Activated naive CD8-positive, alpha-beta T cell treated with anti-CD3 and anti-CD28 coated beads for 36 hours (primary cell): Measurements from ENCODE around the gene BFSP2. TPM values are rescaled to one million over a fixed set of nuclear protein-coding genes. Genes with fewer than 3 reads are reported as not detected.

Source experiments
- DNase-seq: peaks from one replicate; pipeline ENCODE4 v3.0.0; 2021
- H3K27ac Mint-ChIP-seq: one replicate; pipeline ENCODE4 v1.8.0; 2022; ENCODE audit warnings: mild to moderate bottlenecking, moderate library complexity, mixed read lengths
- H3K27me3 Mint-ChIP-seq: one replicate; pipeline ENCODE4 v1.8.0; 2022; ENCODE audit warnings: mild to moderate bottlenecking, mixed read lengths
- H3K36me3 Mint-ChIP-seq: one replicate; pipeline ENCODE4 v1.8.0; 2021; ENCODE audit warnings: mild to moderate bottlenecking, mixed read lengths
- H3K4me1 Mint-ChIP-seq: one replicate; pipeline ENCODE4 v1.8.0; 2021; ENCODE audit warnings: mixed read lengths
- H3K4me3 Mint-ChIP-seq: one replicate; pipeline ENCODE4 v1.8.0; 2022; ENCODE audit warnings: mild to moderate bottlenecking, moderate library complexity, mixed read lengths
- H3K9me3 Mint-ChIP-seq: one replicate; pipeline ENCODE4 v1.8.0; 2022; ENCODE audit warnings: mixed read lengths
- total RNA-seq, 2 experiments: library from RNA; stranded (reverse); gene quantifications; one replicate each; pipeline ENCODE4 v1.2.3, GENCODE V29; 2021

The BFSP2 gene, protein sequence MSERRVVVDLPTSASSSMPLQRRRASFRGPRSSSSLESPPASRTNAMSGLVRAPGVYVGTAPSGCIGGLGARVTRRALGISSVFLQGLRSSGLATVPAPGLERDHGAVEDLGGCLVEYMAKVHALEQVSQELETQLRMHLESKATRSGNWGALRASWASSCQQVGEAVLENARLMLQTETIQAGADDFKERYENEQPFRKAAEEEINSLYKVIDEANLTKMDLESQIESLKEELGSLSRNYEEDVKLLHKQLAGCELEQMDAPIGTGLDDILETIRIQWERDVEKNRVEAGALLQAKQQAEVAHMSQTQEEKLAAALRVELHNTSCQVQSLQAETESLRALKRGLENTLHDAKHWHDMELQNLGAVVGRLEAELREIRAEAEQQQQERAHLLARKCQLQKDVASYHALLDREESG
- total RNA-seq, result not detected

- no peaks in the 10 kb centered on the region for H3K9me3 Mint-ChIP-seq
- H3K27ac Mint-ChIP-seq, result no peak within 1 kb of the TSS
- H3K4me1 Mint-ChIP-seq, result peaks cover 3% of the 10 kb centered on the region
- DNase-seq, result no peak
- no peak within 1 kb of the TSS for H3K4me3 Mint-ChIP-seq
- peaks cover 1% of the 10 kb centered on the region for H3K36me3 Mint-ChIP-seq
- H3K27me3 Mint-ChIP-seq, result no peaks in the 10 kb centered on the region
Observed at GRCh38 chr3:133400006-133400515, at the start of gene BFSP2. TSS of gene BFSP2 (plus strand) at chr3:133400056. CDS start at chr3:133400084, 28 bp downstream.

GRCh38 chr3:133354721-133355120 is 45.1 kb upstream of the BFSP2 start:
- H3K27ac Mint-ChIP-seq, result no peak overlapping the region
- no peaks in the 10 kb centered on the region for H3K27me3 Mint-ChIP-seq
- DNase-seq, result no peak
- peaks cover 3% of the 10 kb centered on the region for H3K36me3 Mint-ChIP-seq
- H3K4me3 Mint-ChIP-seq, result no peak overlapping the region
- no peaks in the 10 kb centered on the region for H3K4me1 Mint-ChIP-seq
- H3K9me3 Mint-ChIP-seq, result peaks cover 8% of the 10 kb centered on the region

GRCh38 chr3:133360476-133360875 is 39.4 kb upstream of the BFSP2 start:
- H3K27me3 Mint-ChIP-seq, result no peaks in the 10 kb centered on the region
- H3K4me3 Mint-ChIP-seq, result no peak overlapping the region
- H3K9me3 Mint-ChIP-seq, result peaks cover 8% of the 10 kb centered on the region
- H3K36me3 Mint-ChIP-seq, result peaks cover 3% of the 10 kb centered on the region
- DNase-seq, result no peak
- peaks cover 5% of the 10 kb centered on the region for H3K4me1 Mint-ChIP-seq
- H3K27ac Mint-ChIP-seq, result no peak overlapping the region

- H3K4me3 Mint-ChIP-seq, result no peak overlapping the region
- peaks cover 7% of the 10 kb centered on the region for H3K9me3 Mint-ChIP-seq
- peaks cover 3% of the 10 kb centered on the region for H3K36me3 Mint-ChIP-seq
- H3K27ac Mint-ChIP-seq, result no peak overlapping the region
- H3K27me3 Mint-ChIP-seq, result no peaks in the 10 kb centered on the region
- DNase-seq, result no peak
- peaks cover 5% of the 10 kb centered on the region for H3K4me1 Mint-ChIP-seq
Observed at GRCh38 chr3:133361011-133361410, 38.8 kb upstream of the BFSP2 start.

- no peak for DNase-seq
- H3K4me3 Mint-ChIP-seq, result no peak overlapping the region
- peaks cover 5% of the 10 kb centered on the region for H3K4me1 Mint-ChIP-seq
- peaks cover 3% of the 10 kb centered on the region for H3K9me3 Mint-ChIP-seq
- no peaks in the 10 kb centered on the region for H3K27me3 Mint-ChIP-seq
- H3K27ac Mint-ChIP-seq, result no peak overlapping the region
- no peaks in the 10 kb centered on the region for H3K36me3 Mint-ChIP-seq
Observed at GRCh38 chr3:133361435-133361834, 38.4 kb upstream of the BFSP2 start.

DNA sequence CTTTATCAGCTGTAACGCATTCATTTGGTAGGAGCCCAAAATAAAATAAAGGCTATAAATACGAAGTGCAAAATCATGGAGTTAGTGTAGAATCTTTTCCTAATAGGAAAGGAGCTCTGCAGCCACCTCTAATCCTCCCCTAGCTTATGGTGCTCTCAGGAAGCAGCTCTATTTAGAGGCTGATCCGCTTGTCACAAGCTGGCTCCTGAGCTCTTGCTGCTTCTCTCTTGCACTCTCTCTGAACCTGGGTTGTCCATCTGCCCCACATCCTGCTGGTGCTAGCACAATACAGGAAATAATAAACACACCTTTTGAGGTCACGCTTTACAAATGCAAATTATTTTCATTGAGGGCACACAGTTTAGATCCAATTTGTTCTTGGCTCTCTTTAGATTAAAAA is 37.3 kb upstream of the BFSP2 start:
- Mint-ChIP-seq H3K36me3 (no peaks in the 10 kb centered on the region), H3K4me1 (peaks cover 5% of the 10 kb centered on the region), H3K9me3 (no peaks in the 10 kb centered on the region), H3K4me3 (no peak overlapping the region), H3K27me3 (no peaks in the 10 kb centered on the region), H3K27ac (no peak overlapping the region)
- no peak for DNase-seq

DNA sequence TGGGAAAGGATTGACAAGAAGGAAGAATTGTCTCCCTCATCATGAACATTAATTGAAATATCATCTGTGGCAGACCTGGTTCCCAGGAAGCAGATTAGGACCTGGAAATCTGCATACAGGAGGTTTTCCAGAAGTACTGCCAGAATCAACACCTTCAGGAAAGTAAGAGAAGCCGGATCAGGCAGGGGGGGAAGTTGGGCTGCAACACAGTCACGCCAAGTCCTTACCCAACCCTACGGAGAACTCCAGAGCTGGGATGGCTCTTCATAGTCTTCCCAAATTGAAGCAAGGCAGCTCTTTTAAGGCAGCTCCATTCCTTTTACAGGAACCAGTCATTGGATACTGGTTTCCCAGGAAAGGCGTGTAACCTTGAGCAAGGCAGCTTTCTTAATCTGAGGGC is 35.2 kb upstream of the BFSP2 start:
- Mint-ChIP-seq H3K4me3 (no peak overlapping the region), H3K36me3 (no peaks in the 10 kb centered on the region), H3K27me3 (no peaks in the 10 kb centered on the region), H3K27ac (no peak overlapping the region), H3K4me1 (peaks cover 5% of the 10 kb centered on the region), H3K9me3 (no peaks in the 10 kb centered on the region)
- no peak for DNase-seq

GRCh38 chr3:133366921-133367320 is 32.9 kb upstream of the BFSP2 start:
- H3K27ac Mint-ChIP-seq, result no peak overlapping the region
- H3K4me3 Mint-ChIP-seq, result no peak overlapping the region
- no peaks in the 10 kb centered on the region for H3K27me3 Mint-ChIP-seq
- no peaks in the 10 kb centered on the region for H3K36me3 Mint-ChIP-seq
- peaks cover 4% of the 10 kb centered on the region for H3K4me1 Mint-ChIP-seq
- H3K9me3 Mint-ChIP-seq, result no peaks in the 10 kb centered on the region
- DNase-seq, result no peak

DNA sequence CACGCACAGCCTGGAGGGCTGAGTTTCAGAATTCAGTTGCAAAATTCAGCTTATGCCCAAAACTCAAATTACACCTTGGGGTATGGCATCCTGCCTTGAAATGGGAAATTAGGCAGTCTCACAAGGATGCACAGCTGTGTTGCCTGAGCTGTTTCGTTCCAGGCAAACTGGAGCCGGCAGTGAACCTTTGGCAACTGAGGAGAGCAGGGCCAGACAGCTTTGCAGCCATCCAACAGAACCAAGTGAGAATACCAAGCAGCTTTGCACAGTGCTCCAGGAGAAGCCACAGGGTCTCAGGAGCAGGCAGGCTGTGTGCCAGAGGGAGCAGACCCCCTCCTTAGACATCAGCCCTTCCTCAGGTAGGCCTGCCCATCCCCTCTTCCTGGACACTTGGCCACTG is 32.5 kb upstream of the BFSP2 start:
- Mint-ChIP-seq H3K4me1 (no peaks in the 10 kb centered on the region), H3K36me3 (no peaks in the 10 kb centered on the region), H3K27me3 (no peaks in the 10 kb centered on the region), H3K27ac (no peak overlapping the region), H3K9me3 (no peaks in the 10 kb centered on the region), H3K4me3 (no peak overlapping the region)
- DNase-seq, result no peak

DNA sequence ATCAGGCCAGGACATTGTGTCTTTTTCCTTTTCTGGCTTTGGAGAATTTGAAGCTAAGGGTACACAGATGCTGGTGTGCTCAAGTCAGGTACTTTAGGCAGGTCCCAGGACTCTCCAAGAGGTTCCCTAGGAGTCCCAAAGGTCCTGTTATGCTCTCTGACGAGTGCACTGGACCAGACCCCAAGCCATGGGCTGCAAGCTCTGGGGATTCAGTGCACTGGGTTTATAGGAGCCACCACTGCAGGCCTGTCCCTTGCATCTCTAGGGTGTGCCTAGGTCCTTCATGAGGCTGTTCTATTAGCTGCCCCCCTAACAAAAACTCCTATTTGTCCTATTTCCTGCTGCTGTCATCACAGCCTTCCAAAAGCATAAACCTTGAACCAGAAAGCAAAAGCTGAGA is 31.9 kb upstream of the BFSP2 start:
- Mint-ChIP-seq H3K4me1 (no peaks in the 10 kb centered on the region), H3K27me3 (no peaks in the 10 kb centered on the region)

GRCh38 chr3:133368371-133369067 is 31.3 kb upstream of the BFSP2 start:
- H3K9me3 Mint-ChIP-seq, result no peaks in the 10 kb centered on the region
- H3K4me3 Mint-ChIP-seq, result no peak overlapping the region
- DNase-seq, result no peak
- H3K4me1 Mint-ChIP-seq, result no peaks in the 10 kb centered on the region
- no peaks in the 10 kb centered on the region for H3K36me3 Mint-ChIP-seq
- no peak overlapping the region for H3K27ac Mint-ChIP-seq
- no peaks in the 10 kb centered on the region for H3K27me3 Mint-ChIP-seq

More for the DNA sequence above, 31.9 kb upstream of the BFSP2 start:
- DNase-seq, result no peak
- Mint-ChIP-seq H3K27ac (no peak overlapping the region), H3K4me3 (no peak overlapping the region), H3K36me3 (no peaks in the 10 kb centered on the region), H3K9me3 (no peaks in the 10 kb centered on the region)

GRCh38 chr3:133369068-133369440 is 30.8 kb upstream of the BFSP2 start:
- no peak for DNase-seq
- no peaks in the 10 kb centered on the region for H3K27me3 Mint-ChIP-seq
- no peaks in the 10 kb centered on the region for H3K36me3 Mint-ChIP-seq
- H3K4me1 Mint-ChIP-seq, result no peaks in the 10 kb centered on the region
- H3K4me3 Mint-ChIP-seq, result no peak overlapping the region
- H3K27ac Mint-ChIP-seq, result no peak overlapping the region
- no peaks in the 10 kb centered on the region for H3K9me3 Mint-ChIP-seq

- H3K4me1 Mint-ChIP-seq, result no peaks in the 10 kb centered on the region
- no peaks in the 10 kb centered on the region for H3K9me3 Mint-ChIP-seq
- no peaks in the 10 kb centered on the region for H3K36me3 Mint-ChIP-seq
- H3K4me3 Mint-ChIP-seq, result no peak overlapping the region
- no peaks in the 10 kb centered on the region for H3K27me3 Mint-ChIP-seq
- DNase-seq, result no peak
- H3K27ac Mint-ChIP-seq, result no peak overlapping the region
Observed at GRCh38 chr3:133371181-133371580, 28.7 kb upstream of the BFSP2 start.

- DNase-seq, result no peak
- Mint-ChIP-seq H3K36me3 (no peaks in the 10 kb centered on the region), H3K4me3 (no peak overlapping the region), H3K9me3 (no peaks in the 10 kb centered on the region), H3K27me3 (no peaks in the 10 kb centered on the region), H3K27ac (no peak overlapping the region), H3K4me1 (no peaks in the 10 kb centered on the region)
Observed at GRCh38 chr3:133371676-133372075, 28.2 kb upstream of the BFSP2 start.

GRCh38 chr3:133374708-133375402 is 25.0 kb upstream of the BFSP2 start:
- no peaks in the 10 kb centered on the region for H3K27me3 Mint-ChIP-seq

More at GRCh38 chr3:133374708-133375402, 25.0 kb upstream of the BFSP2 start:
- Mint-ChIP-seq H3K27ac (no peak overlapping the region), H3K4me1 (no peaks in the 10 kb centered on the region), H3K4me3 (no peak overlapping the region), H3K9me3 (no peaks in the 10 kb centered on the region), H3K36me3 (no peaks in the 10 kb centered on the region)
- DNase-seq, result no peak
